Osteoblast (primary cell): ENCODE results near the gene MX2. TPM values are rescaled to one million over a fixed set of nuclear protein-coding genes. Genes with fewer than 3 reads are reported as not detected.

Source experiments
- DNase-seq: peaks from one replicate; pipeline ENCODE4 v3.0.0; 2011; ENCODE audit warnings: low spot score, mixed read lengths; ENCODE audit not compliant: insufficient read length; ENCODE audit errors: missing footprints
- H2AFZ ChIP-seq: 2 replicates; pipeline ENCODE4 v1.6.0; 2011; ENCODE audit warnings: mild to moderate bottlenecking, low read length
- H3K27ac ChIP-seq: 2 replicates; pipeline ENCODE4 v1.5.1; 2011; ENCODE audit warnings: mild to moderate bottlenecking, low read depth, low read length, moderate library complexity
- H3K27me3 ChIP-seq: 2 replicates; pipeline ENCODE4 v1.6.0; 2012; ENCODE audit warnings: mild to moderate bottlenecking, control low read depth, inconsistent platforms, low read length, moderate library complexity; ENCODE audit not compliant: insufficient read depth
- H3K36me3 ChIP-seq: 2 replicates; pipeline ENCODE4 v1.5.1; 2011; ENCODE audit warnings: mild to moderate bottlenecking, low read length, control low read depth, moderate library complexity; ENCODE audit not compliant: insufficient read depth
- H3K4me1 ChIP-seq: 2 replicates; pipeline ENCODE4 v1.5.1; 2011; ENCODE audit warnings: mild to moderate bottlenecking, low read length, control low read depth, moderate library complexity; ENCODE audit not compliant: insufficient read depth
- H3K4me2 ChIP-seq: 2 replicates; pipeline ENCODE4 v1.6.0; 2011; ENCODE audit warnings: mild to moderate bottlenecking, low read length; ENCODE audit not compliant: insufficient read depth
- H3K4me3 ChIP-seq: fragments of 200-600 bp; sonication (generic); 3 replicates; pipeline ENCODE4 v1.5.1; 2012; ENCODE audit warnings: mild to moderate bottlenecking, low read length, inconsistent platforms; ENCODE audit not compliant: insufficient read depth
- H3K79me2 ChIP-seq: 2 replicates; pipeline ENCODE4 v1.6.0; 2012; ENCODE audit warnings: mild to moderate bottlenecking, low read length, control low read depth, inconsistent platforms; ENCODE audit not compliant: insufficient read depth
- H3K9me3 ChIP-seq: 2 replicates; pipeline ENCODE4 v1.5.1; 2011; ENCODE audit warnings: low read depth, low read length, control low read depth
- H4K20me1 ChIP-seq: 2 replicates; pipeline ENCODE4 v1.6.0; 2012; ENCODE audit warnings: mild to moderate bottlenecking, low read length, control low read depth; ENCODE audit not compliant: insufficient read depth
- total RNA-seq: library from RNA; depleted of rRNA; stranded (reverse); fragments of >200 nt; gene quantifications from 2 replicates; pipeline ENCODE4 v1.2.3, GENCODE V29; 2012
- TF ChIP-seq, protein P1 (sequence below): IDR thresholded peaks from 2 replicates; pipeline ENCODE4 v1.5.1; 2011; ENCODE audit warnings: mild to moderate bottlenecking, low read depth, low read length, moderate library complexity; ENCODE audit errors: extremely low read depth

MX2 gene
- total RNA-seq, 1 donor: 14.5 TPM

DNA sequence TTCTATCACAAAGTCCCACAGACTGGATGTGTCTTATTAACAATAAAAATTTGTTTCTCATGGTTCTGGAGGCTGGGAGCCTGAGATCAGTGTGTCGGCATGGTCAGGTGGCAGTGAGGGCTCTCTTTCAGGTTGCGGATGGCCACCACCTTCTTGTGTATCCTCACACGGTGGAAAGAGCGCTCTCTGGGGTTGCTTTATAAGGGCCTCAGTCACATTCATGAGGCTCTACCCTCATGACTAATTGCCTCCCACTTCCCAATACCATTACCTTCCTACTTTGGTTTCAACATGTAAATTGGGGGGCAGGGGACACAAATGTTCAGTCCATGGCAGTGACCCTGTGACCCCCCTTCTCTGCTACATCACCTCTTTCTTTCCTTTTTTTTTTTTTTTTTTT lies 43.5 kb downstream of the MX2 start:
- Histone ChIP-seq H3K4me3 (no peak overlapping the region), H3K9me3 (no peaks in the 10 kb centered on the region), H3K36me3 (no peaks in the 10 kb centered on the region), H3K4me1 (no peaks in the 10 kb centered on the region), H3K4me2 (no peak overlapping the region), H4K20me1 (no peaks in the 10 kb centered on the region), H3K27me3 (peaks cover 5% of the 10 kb centered on the region), H2AFZ (no peak overlapping the region), H3K79me2 (no peaks in the 10 kb centered on the region), H3K27ac (no peak overlapping the region)
- no peak for DNase-seq
- TF ChIP-seq, protein P1, sequence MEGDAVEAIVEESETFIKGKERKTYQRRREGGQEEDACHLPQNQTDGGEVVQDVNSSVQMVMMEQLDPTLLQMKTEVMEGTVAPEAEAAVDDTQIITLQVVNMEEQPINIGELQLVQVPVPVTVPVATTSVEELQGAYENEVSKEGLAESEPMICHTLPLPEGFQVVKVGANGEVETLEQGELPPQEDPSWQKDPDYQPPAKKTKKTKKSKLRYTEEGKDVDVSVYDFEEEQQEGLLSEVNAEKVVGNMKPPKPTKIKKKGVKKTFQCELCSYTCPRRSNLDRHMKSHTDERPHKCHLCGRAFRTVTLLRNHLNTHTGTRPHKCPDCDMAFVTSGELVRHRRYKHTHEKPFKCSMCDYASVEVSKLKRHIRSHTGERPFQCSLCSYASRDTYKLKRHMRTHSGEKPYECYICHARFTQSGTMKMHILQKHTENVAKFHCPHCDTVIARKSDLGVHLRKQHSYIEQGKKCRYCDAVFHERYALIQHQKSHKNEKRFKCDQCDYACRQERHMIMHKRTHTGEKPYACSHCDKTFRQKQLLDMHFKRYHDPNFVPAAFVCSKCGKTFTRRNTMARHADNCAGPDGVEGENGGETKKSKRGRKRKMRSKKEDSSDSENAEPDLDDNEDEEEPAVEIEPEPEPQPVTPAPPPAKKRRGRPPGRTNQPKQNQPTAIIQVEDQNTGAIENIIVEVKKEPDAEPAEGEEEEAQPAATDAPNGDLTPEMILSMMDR: no peak

DNA sequence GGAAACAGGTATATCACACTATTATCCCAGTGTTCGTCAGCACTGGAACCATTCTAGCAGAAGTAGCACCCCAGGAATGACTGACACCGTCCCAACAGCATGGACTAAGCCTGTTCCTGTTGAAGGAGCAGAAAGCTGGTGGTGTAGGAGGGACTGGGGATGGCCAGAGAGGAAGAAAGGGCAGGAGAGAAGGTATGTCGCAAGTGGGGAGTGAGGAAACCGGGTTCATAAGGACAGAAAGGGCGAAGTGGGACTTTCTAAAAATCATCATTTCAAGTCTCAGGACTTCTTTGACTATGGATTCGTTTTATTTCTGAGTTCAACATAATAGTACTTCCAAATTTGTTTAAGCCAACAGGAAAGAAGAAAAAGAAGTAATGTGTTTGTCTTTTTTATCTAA lies 44.5 kb downstream of the MX2 start:
- no peak overlapping the region for H3K27ac ChIP-seq
- TF ChIP-seq, protein P1: no peak

DNA sequence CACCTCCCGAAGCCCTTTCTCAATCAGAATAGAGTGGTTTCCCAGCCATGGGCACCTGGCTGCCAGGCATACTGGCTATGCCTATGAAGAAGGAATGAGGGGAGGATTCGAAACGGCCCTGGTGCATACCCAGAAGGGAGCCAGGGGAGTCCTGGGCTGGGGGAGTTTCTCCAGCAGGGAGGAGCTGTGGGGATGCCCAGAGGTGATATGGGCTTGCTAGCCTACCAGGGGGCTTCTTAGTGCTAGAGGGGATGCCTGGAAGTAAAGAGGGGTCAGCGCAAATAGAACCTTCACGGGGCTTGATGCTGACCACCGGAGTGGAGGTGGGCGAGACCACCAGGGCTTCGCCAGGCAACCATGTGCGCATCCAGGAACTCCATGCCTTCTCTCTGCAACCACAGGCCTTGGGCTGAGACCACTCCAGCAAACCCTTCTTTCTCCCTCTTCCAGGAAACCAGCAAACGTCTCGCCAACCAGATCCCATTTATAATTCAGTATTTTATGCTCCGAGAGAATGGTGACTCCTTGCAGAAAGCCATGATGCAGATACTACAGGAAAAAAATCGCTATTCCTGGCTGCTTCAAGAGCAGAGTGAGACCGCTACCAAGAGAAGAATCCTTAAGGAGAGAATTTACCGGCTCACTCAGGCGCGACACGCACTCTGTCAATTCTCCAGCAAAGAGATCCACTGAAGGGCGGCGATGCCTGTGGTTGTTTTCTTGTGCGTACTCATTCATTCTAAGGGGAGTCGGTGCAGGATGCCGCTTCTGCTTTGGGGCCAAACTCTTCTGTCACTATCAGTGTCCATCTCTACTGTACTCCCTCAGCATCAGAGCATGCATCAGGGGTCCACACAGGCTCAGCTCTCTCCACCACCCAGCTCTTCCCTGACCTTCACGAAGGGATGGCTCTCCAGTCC lies 46.0 kb downstream of the MX2 start:
- no peak overlapping the region for H3K4me3 ChIP-seq
- H3K9me3 ChIP-seq: no peaks in the 10 kb centered on the region
- no peak overlapping the region for H3K27ac ChIP-seq
- peaks cover 5% of the 10 kb centered on the region for H3K27me3 ChIP-seq
- DNase-seq: no peak
- no peak overlapping the region for H3K4me2 ChIP-seq
- no peak overlapping the region for H2AFZ ChIP-seq
- H3K4me1 ChIP-seq: no peaks in the 10 kb centered on the region
- TF ChIP-seq, protein P1: no peak
- no peaks in the 10 kb centered on the region for H3K79me2 ChIP-seq
- H3K36me3 ChIP-seq: no peaks in the 10 kb centered on the region
- H4K20me1 ChIP-seq: no peaks in the 10 kb centered on the region

More for the DNA sequence above, 44.5 kb downstream of the MX2 start:
- Histone ChIP-seq H4K20me1 (no peaks in the 10 kb centered on the region), H3K4me2 (no peak overlapping the region), H3K9me3 (no peaks in the 10 kb centered on the region), H3K4me1 (no peaks in the 10 kb centered on the region), H3K27me3 (peaks cover 5% of the 10 kb centered on the region), H3K4me3 (no peak overlapping the region), H3K36me3 (no peaks in the 10 kb centered on the region), H2AFZ (no peak overlapping the region), H3K79me2 (no peaks in the 10 kb centered on the region)
- no peak for DNase-seq

DNA sequence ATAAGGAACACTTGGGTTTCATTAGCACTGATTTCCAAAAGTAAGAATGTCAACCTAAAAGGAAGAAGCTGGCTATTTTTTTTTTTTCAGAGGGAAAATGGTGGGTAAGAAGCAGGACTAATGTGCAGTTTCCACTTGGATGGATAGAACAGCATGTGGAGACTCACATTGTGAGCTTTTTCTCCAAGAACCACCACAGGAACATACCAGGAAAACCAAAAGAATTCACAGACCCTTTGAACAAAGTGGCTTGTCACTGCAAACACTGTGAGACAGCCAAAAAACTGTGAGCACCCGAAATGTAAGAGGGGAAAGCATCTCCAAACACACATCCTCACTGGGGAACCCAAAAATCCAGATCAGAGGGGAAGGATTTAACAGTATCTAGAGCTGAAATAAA lies 48.5 kb downstream of the MX2 start:
- no peaks in the 10 kb centered on the region for H3K79me2 ChIP-seq
- H3K4me3 ChIP-seq: no peak overlapping the region
- no peaks in the 10 kb centered on the region for H3K9me3 ChIP-seq
- H3K27me3 ChIP-seq: peaks cover 5% of the 10 kb centered on the region
- H3K4me2 ChIP-seq: no peak overlapping the region
- TF ChIP-seq, protein P1: no peak
- no peaks in the 10 kb centered on the region for H3K4me1 ChIP-seq
- no peak overlapping the region for H3K27ac ChIP-seq
- no peaks in the 10 kb centered on the region for H3K36me3 ChIP-seq
- no peak overlapping the region for H2AFZ ChIP-seq
- DNase-seq: no peak
- H4K20me1 ChIP-seq: no peaks in the 10 kb centered on the region
